CD4-positive, alpha-beta memory T cell (primary cell): ENCODE results near the gene P4HA1. TPM values are rescaled to one million over a fixed set of nuclear protein-coding genes. Genes with fewer than 3 reads are reported as not detected.

ENCODE experiments used
- CTCF ChIA-PET: fragments of 350-600 bp; sonication (Branson Sonifier 250); formaldehyde crosslinking; loops from one replicate; lab custom pipeline; 2021; ENCODE audit warnings: inconsistent platforms; ENCODE audit not compliant: partially characterized antibody; lab: Charles Lee
- POLR2A ChIA-PET: fragments of 350-600 bp; sonication (Branson Sonifier 250); formaldehyde crosslinking; loops from one replicate; lab custom pipeline; 2021; ENCODE audit not compliant: partially characterized antibody; lab: Charles Lee
- DNase-seq, 5 donors: peaks; one replicate each; pipeline versions ENCODE4 v3.0.0 to v3.0.0-alpha.2; 2020 to 2022; ENCODE audit warnings: mixed read lengths in 1 of 5
- H3K27ac ChIP-seq: one replicate; pipeline ENCODE4 v1.7.0; 2013; ENCODE audit warnings: low read depth, low read length
- H3K27me3 ChIP-seq: 2 replicates; pipeline ENCODE4 v1.7.0; 2013; ENCODE audit warnings: mild to moderate bottlenecking, low read length, moderate library complexity; ENCODE audit not compliant: insufficient read depth
- H3K36me3 ChIP-seq: 2 replicates; pipeline ENCODE4 v1.7.0; 2013; ENCODE audit warnings: mild to moderate bottlenecking, low read length, moderate library complexity; ENCODE audit not compliant: insufficient read depth
- H3K4me1 ChIP-seq: 2 replicates; pipeline ENCODE4 v1.7.0; 2013; ENCODE audit warnings: mild to moderate bottlenecking, low read length, moderate library complexity; ENCODE audit not compliant: insufficient read depth
- H3K4me3 ChIP-seq, 2 donors: one replicate each; pipeline ENCODE4 v1.7.0; 2013; ENCODE audit warnings: low read length in 2 of 2, mild to moderate bottlenecking in 1 of 2
- H3K9me3 ChIP-seq, 2 donors: one replicate each; pipeline ENCODE4 v1.7.0; 2013; ENCODE audit warnings: low read length in 2 of 2, control low read depth in 1 of 2; ENCODE audit not compliant: control insufficient read depth in 1 of 2
- H3K27ac Mint-ChIP-seq, 7 donors: one replicate each; pipeline ENCODE4 v1.8.0; 2020 to 2021; ENCODE audit warnings: mixed read lengths in 7 of 7, mild to moderate bottlenecking in 6 of 7, inconsistent platforms in 3 of 7, moderate library complexity in 3 of 7
- H3K27me3 Mint-ChIP-seq, 2 donors: one replicate each; pipeline ENCODE4 v1.8.0; 2020 to 2021; ENCODE audit warnings: mixed read lengths in 2 of 2
- H3K36me3 Mint-ChIP-seq, 2 donors: one replicate each; pipeline ENCODE4 v1.8.0; 2020 to 2021; ENCODE audit warnings: mixed read lengths in 2 of 2, inconsistent platforms in 1 of 2, mild to moderate bottlenecking in 1 of 2
- H3K4me1 Mint-ChIP-seq, 4 donors: one replicate each; pipeline ENCODE4 v1.8.0; 2020 to 2021; ENCODE audit warnings: mixed read lengths in 4 of 4, mild to moderate bottlenecking in 1 of 4
- H3K4me3 Mint-ChIP-seq, 8 donors: one replicate each; pipeline ENCODE4 v1.8.0; 2020 to 2021; ENCODE audit warnings: mixed read lengths in 8 of 8, mild to moderate bottlenecking in 7 of 8, moderate library complexity in 6 of 8, inconsistent platforms in 3 of 8
- H3K9me3 Mint-ChIP-seq, 8 donors: one replicate each; pipeline ENCODE4 v1.8.0; 2020 to 2021; ENCODE audit warnings: mixed read lengths in 8 of 8, mild to moderate bottlenecking in 5 of 8, inconsistent platforms in 3 of 8, moderate library complexity in 1 of 8
- intact Hi-C: fragments of 100-400 bp; cut with micrococcal nuclease; formaldehyde crosslinking; loops from one replicate; pipeline ENCODE4 v1.15.1; 2023
- polyA plus RNA-seq, 2 donors: library from polyadenylated mRNA; unstranded; fragments of 300-500 nt; fragmentation: Illumina TruSeq; gene quantifications; one replicate each; pipeline ENCODE4 v1.2.3, GENCODE V29; 2021
- total RNA-seq, 2 experiments: library from RNA; stranded (reverse); gene quantifications; one replicate each; pipeline ENCODE4 v1.2.3, GENCODE V29; 2021

The P4HA1 gene
- total and polyA plus RNA-seq, 4 experiments from 2014 or later: 17.8 to 41.4 (median 20.7) TPM

DNA sequence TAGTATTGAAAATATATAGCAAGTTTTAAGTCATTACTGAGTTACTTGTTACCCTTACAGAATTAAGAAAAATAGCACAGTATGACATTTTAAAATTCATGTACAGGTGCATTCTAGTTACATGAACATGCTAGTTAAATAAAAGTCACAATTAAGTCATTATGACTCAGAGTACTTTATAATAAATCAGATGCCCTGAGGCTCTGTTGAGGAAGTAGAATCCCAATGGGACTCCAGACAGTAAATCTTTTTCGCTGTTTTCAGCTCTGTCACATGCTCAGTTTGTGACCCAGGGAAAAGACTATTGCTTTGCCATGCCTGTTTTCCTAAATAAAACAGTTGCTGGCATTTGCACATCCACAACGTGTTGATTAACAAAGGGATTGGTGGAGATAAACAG is 34.6 kb upstream of the P4HA1 start:
- Histone ChIP-seq H3K36me3 (peaks cover 55% of the 10 kb centered on the region), H3K9me3 (no peaks in the 10 kb centered on the region), H3K4me1 (no peaks in the 10 kb centered on the region), H3K27me3 (no peaks in the 10 kb centered on the region), H3K4me3 (no peak overlapping the region), H3K27ac (no peak overlapping the region)
- Mint-ChIP-seq H3K36me3 (peaks cover 49 to 65% of the 10 kb centered on the region in 2 donors), H3K9me3 (no peaks in the 10 kb centered on the region), H3K27ac (peak overlapping the region in 2 of 7 donors; percentile 29 to 72), H3K4me3 (no peak overlapping the region), H3K27me3 (no peaks in the 10 kb centered on the region), H3K4me1 (no peaks in the 10 kb centered on the region)
- no peak for DNase-seq
- intact Hi-C loops: loop anchor here (5.0 kb wide), 1 partner anchor 34 kb away; the partner anchor contains the start of gene P4HA1
- ChIA-PET POLR2A (no interaction called here), CTCF (interaction anchor here (1.5 kb wide), 1 partner anchor 36 kb away, joined by 5 read pairs; no protein-coding TSS in a partner anchor)

DNA sequence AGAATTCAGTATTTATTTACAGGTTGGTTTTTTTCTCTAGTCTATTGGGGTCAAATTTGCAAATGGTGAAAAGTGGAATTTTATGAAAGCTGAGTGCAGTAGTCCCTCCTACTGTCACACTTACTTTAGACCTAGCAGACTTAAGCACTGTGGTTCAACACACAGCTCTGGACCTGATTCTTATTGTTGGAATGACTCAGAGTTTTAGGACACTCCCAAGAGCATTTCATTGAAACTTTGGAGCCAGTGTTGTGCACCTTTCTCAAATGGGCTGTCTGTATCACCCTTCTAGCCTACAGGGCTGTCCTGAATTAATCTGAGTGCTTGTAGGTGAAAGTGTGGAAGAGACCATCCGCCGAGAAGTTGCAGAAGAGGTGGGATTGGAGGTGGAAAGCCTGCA is 29.7 kb upstream of the P4HA1 start:
- Histone ChIP-seq H3K4me3 (no peak overlapping the region), H3K27ac (no peak overlapping the region), H3K4me1 (no peaks in the 10 kb centered on the region), H3K27me3 (no peaks in the 10 kb centered on the region), H3K9me3 (no peaks in the 10 kb centered on the region), H3K36me3 (peaks cover 17% of the 10 kb centered on the region)
- Mint-ChIP-seq H3K9me3 (no peaks in the 10 kb centered on the region), H3K4me1 (no peaks in the 10 kb centered on the region), H3K27ac (peak overlapping the region in 1 of 7 donors; percentile 64), H3K4me3 (no peak overlapping the region), H3K36me3 (peaks cover 32 to 53% of the 10 kb centered on the region in 2 donors), H3K27me3 (no peaks in the 10 kb centered on the region)
- ChIA-PET POLR2A (interaction anchor here (1.3 kb wide), 1 partner anchor 29 kb away, joined by 4 read pairs; the partner anchor contains the start of gene P4HA1), CTCF (no interaction called here)
- no peak for DNase-seq
- intact Hi-C loops: no loop called here

DNA sequence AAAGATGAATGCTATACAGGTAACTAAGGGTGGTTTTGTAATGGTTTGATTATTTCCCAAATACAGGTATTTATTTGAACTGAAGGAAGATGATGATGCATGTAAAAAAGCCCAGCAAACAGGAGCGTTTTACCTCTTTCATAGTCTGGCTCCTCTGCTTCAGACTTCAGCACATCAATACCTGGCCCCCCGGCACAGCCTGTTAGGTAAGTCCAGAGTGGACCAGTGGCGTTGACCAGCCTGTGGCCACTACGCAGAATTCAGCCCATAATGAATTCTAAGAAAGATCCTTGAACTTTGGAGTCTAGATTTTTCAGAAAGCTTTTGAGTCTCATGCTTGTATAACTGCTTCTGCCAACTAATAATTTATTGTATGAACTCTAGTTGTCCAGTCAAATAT is 23.3 kb upstream of the P4HA1 start:
- no peak overlapping the region for H3K27ac ChIP-seq
- H3K9me3 ChIP-seq: no peaks in the 10 kb centered on the region
- DNase-seq: no peak
- H3K4me3 ChIP-seq: no peak overlapping the region
- H3K4me1 ChIP-seq: no peaks in the 10 kb centered on the region
- peaks cover 3% of the 10 kb centered on the region for H3K36me3 ChIP-seq
- H3K4me3 Mint-ChIP-seq: no peak overlapping the region
- intact Hi-C loops: no loop called here
- H3K4me1 Mint-ChIP-seq: no peaks in the 10 kb centered on the region
- H3K27me3 ChIP-seq: no peaks in the 10 kb centered on the region
- peaks cover 8 to 31% of the 10 kb centered on the region in 2 donors for H3K36me3 Mint-ChIP-seq
- POLR2A ChIA-PET: no interaction called here
- H3K27me3 Mint-ChIP-seq: no peaks in the 10 kb centered on the region
- H3K9me3 Mint-ChIP-seq: no peaks in the 10 kb centered on the region
- H3K27ac Mint-ChIP-seq: no peak overlapping the region
- CTCF ChIA-PET: no interaction called here

DNA sequence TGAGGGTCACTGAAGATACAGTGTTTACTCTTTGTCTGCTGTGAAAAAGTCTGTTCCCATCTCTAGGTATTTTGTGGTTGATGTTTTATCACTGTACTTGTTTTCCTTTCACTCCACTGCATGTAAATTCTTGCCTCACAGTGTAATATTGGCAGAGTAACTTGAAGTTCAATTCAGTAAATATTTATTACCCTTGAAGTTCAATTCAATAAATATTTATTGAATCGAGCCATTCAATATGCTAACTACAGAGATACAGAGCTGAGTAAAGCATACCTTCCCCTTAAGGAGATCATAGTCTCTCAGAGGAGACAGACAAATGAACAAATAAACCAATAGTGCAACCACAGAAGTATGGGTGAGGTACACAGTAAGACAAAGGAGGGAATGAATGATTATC is 22.8 kb upstream of the P4HA1 start:
- intact Hi-C loops: no loop called here
- Mint-ChIP-seq H3K9me3 (no peaks in the 10 kb centered on the region), H3K4me3 (no peak overlapping the region), H3K27me3 (no peaks in the 10 kb centered on the region), H3K27ac (no peak overlapping the region), H3K4me1 (no peaks in the 10 kb centered on the region), H3K36me3 (peaks cover 8 to 30% of the 10 kb centered on the region in 2 donors)
- Histone ChIP-seq H3K27ac (no peak overlapping the region), H3K4me1 (no peaks in the 10 kb centered on the region), H3K36me3 (peaks cover 3% of the 10 kb centered on the region), H3K27me3 (no peaks in the 10 kb centered on the region), H3K4me3 (no peak overlapping the region), H3K9me3 (no peaks in the 10 kb centered on the region)
- no peak for DNase-seq
- ChIA-PET POLR2A (no interaction called here), CTCF (no interaction called here)

DNA sequence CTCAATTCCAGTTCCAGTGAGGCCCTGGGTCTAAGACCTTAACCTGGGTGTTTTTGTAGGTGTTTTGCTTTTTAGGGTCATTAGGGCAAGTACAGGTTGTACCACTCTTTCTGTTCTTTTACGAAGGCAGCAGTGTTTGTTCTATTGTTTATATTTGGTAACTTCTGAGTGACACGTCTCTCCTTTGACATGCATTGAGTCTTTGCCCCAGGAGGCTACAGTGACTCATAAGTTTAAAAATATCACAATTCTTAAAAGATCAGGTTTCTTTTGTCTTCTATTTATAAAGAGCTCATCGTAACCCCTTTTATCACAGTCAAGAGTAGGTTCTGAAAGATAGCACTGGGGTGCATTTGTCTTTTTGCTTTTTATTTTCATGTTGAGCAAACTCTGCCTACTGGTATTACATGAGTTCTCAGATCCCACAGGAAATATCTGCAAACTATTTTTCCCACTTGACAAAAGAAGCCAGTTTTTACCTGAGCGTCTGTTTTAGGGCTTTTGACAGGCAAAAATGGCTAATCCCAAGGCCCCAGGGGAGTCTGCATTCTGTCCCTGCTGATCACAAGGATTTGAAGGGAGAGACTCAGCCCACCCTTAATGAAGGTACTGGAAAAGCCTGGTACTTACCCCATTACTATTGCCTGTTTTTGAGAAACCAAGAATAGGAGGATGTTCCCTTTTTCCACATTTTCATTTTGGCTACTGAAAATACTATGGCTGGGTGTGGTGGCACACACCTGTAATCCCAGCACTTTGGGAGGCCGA is 21.5 kb upstream of the P4HA1 start:
- H3K9me3 ChIP-seq: no peaks in the 10 kb centered on the region
- Mint-ChIP-seq H3K4me1 (no peaks in the 10 kb centered on the region), H3K4me3 (no peak overlapping the region), H3K9me3 (no peaks in the 10 kb centered on the region), H3K27me3 (no peaks in the 10 kb centered on the region), H3K36me3 (peaks cover under 1 to 21% of the 10 kb centered on the region in 2 donors), H3K27ac (peak overlapping the region in 4 of 7 donors; percentile 7 to 59 (median 34))
- H3K4me1 ChIP-seq: no peaks in the 10 kb centered on the region
- H3K27ac ChIP-seq: no peak overlapping the region
- no peaks in the 10 kb centered on the region for H3K27me3 ChIP-seq
- POLR2A ChIA-PET: no interaction called here
- H3K36me3 ChIP-seq: peaks cover 3% of the 10 kb centered on the region
- no peak overlapping the region for H3K4me3 ChIP-seq
- intact Hi-C loops: no loop called here
- CTCF ChIA-PET: no interaction called here
- no peak for DNase-seq

DNA sequence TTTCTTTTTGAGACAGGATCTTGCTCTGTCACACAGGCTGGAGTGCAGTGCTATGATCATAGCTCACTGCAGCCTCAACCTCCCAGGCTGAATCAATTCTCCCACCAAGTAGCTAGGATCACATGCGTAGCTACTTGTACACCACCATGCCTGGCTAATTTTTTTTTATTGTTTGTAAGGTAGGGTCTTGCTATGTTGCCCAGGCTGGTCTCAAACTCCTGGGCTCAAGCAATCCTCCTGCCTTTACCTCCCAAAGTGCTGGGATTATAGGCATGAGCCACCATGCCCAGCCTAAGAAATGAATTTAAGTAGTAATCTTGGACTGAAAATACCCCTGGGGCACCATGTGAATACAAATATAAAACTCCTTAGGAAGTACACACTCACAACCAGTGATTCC is 19.4 kb upstream of the P4HA1 start:
- peaks cover 0 to 5% (median 1%) of the 10 kb centered on the region in 4 donors for H3K4me1 Mint-ChIP-seq
- ChIA-PET POLR2A (no interaction called here), CTCF (interaction anchor here (1.4 to 2.1 kb wide), 2 partner anchors 19 to 43 kb away, joined by 4 to 7 read pairs; partner anchors contain the start of gene P4HA1)

DNA sequence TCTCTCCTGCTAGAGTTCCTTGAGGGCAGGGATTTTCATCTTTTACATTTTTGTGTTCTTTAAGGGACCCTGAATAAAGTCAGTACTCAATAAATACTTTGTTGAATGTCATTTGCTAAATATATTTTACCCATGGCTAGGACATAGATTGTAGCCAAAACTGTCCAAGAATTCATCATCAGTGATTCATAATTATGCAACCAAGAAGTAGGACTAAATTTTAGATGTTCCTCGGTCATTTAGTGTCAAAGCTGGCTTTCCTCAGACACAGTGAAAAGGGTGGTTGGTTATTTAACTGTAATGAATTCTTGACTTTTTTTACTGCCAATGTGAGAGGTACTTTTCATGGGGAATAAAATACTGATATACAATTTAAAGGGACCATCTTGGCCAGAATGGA is 16.9 kb upstream of the P4HA1 start:
- Mint-ChIP-seq H3K4me3 (peak overlapping the region in 2 of 8 donors; percentile 21 to 25), H3K27me3 (no peaks in the 10 kb centered on the region), H3K9me3 (peaks cover 0 to 7% (median 0%) of the 10 kb centered on the region in 8 donors), H3K4me1 (peaks cover 4 to 15% (median 9%) of the 10 kb centered on the region in 4 donors), H3K36me3 (peaks cover 12 to 14% of the 10 kb centered on the region in 2 donors), H3K27ac (no peak overlapping the region)
- ChIA-PET POLR2A (interaction anchor here (0.6 to 1.4 kb wide), 3 partner anchors 9 to 55 kb away, joined by 3 to 4 read pairs (median 3); no protein-coding TSS in a partner anchor), CTCF (interaction anchor here (1.5 kb wide), 1 partner anchor 14 kb away, joined by 3 read pairs; no protein-coding TSS in a partner anchor)
- intact Hi-C loops: no loop called here
- no peaks in the 10 kb centered on the region for H3K27me3 ChIP-seq
- H3K9me3 ChIP-seq: no peaks in the 10 kb centered on the region
- H3K4me1 ChIP-seq: peaks cover 10% of the 10 kb centered on the region
- H3K36me3 ChIP-seq: no peaks in the 10 kb centered on the region
- H3K4me3 ChIP-seq: no peak overlapping the region
- no peak overlapping the region for H3K27ac ChIP-seq
- DNase-seq: no peak

More for the DNA sequence above, 19.4 kb upstream of the P4HA1 start:
- Histone ChIP-seq H3K4me3 (no peak overlapping the region), H3K4me1 (peaks cover 5% of the 10 kb centered on the region), H3K27me3 (no peaks in the 10 kb centered on the region), H3K9me3 (no peaks in the 10 kb centered on the region), H3K27ac (no peak overlapping the region), H3K36me3 (peaks cover 3% of the 10 kb centered on the region)
- H3K36me3 Mint-ChIP-seq: peaks cover 0 to 11% of the 10 kb centered on the region in 2 donors
- no peak overlapping the region for H3K4me3 Mint-ChIP-seq
- no peaks in the 10 kb centered on the region for H3K27me3 Mint-ChIP-seq
- no peak overlapping the region for H3K27ac Mint-ChIP-seq
- DNase-seq: no peak
- no peaks in the 10 kb centered on the region for H3K9me3 Mint-ChIP-seq
- intact Hi-C loops: no loop called here
